Kidney (tissue), 14 donors: Measurements from ENCODE around the gene SRRM3. TPM values are rescaled to one million over a fixed set of nuclear protein-coding genes. Genes with fewer than 3 reads are reported as not detected.

Experiments
- DNase-seq, 5 donors: peaks; one replicate each; pipeline ENCODE4 v3.0.0-alpha.2; 2013 to 2020
- FAIRE-seq: peaks from 2 replicates; lab custom pipeline; 2012; peaks lifted over from hg19 to GRCh38; lab: Jason Lieb, UNC
- H3K27ac ChIP-seq, 2 donors: one replicate each; pipeline ENCODE4 v1.7.0; 2013; ENCODE audit warnings: low read depth in 2 of 2, low read length in 2 of 2, inconsistent platforms in 1 of 2
- H3K27me3 ChIP-seq: one replicate; pipeline ENCODE4 v1.7.1; 2013; ENCODE audit warnings: low read length, inconsistent platforms; ENCODE audit not compliant: control insufficient read depth, insufficient read depth
- H3K36me3 ChIP-seq, 3 donors: one replicate each; pipeline versions ENCODE4 v1.7.0 to v1.7.1; 2013; ENCODE audit warnings: low read length in 3 of 3, control low read depth in 1 of 3, inconsistent platforms in 1 of 3; ENCODE audit not compliant: insufficient read depth in 3 of 3, control insufficient read depth in 2 of 3
- H3K4me1 ChIP-seq, 3 donors: one replicate each; pipeline versions ENCODE4 v1.7.0 to v1.7.1; 2013; ENCODE audit warnings: low read length in 3 of 3, inconsistent platforms in 1 of 3, low read depth in 1 of 3; ENCODE audit not compliant: control insufficient read depth in 2 of 3, insufficient read depth in 2 of 3
- H3K4me3 ChIP-seq, 3 donors: one replicate each; pipeline versions ENCODE4 v1.7.0 to v1.8.1; 2013; ENCODE audit warnings: low read length in 3 of 3, control low read depth in 1 of 3, inconsistent platforms in 1 of 3
- H3K9ac ChIP-seq, 3 donors: one replicate each; pipeline versions ENCODE4 v1.7.0 to v1.7.1; 2013; ENCODE audit warnings: low read length in 3 of 3, control low read depth in 1 of 3, inconsistent platforms in 1 of 3
- H3K9me3 ChIP-seq, 3 donors: one replicate each; pipeline versions ENCODE4 v1.7.0 to v1.7.1; 2013; ENCODE audit warnings: low read length in 3 of 3, control low read depth in 1 of 3, inconsistent platforms in 1 of 3; ENCODE audit not compliant: control insufficient read depth in 2 of 3, insufficient read depth in 1 of 3
- CTCF ChIP-seq: IDR thresholded peaks from 3 replicates; pipeline ENCODE4 v1.5.1; 2012; ENCODE audit warnings: mild to moderate bottlenecking, moderate library complexity, borderline replicate concordance; ENCODE audit not compliant: insufficient read depth; ENCODE audit errors: extremely low read depth
- intact Hi-C: fragments of 100-400 bp; cut with DNase I; formaldehyde crosslinking; loops from one replicate; pipeline ENCODE4 v1.11.1; 2022
- polyA plus RNA-seq: library from polyadenylated mRNA; stranded (reverse); fragments of 350-450 nt; fragmentation: Illumina TruSeq; extraction: RNeasy Lipid Tissue Mini Kit (QIAGEN cat#74804); gene quantifications from one replicate; pipeline ENCODE4 v1.2.3, GENCODE V29; 2014; ENCODE audit warnings: low read depth, low replicate concordance; ENCODE audit not compliant: insufficient read depth
- total RNA-seq: library from RNA; stranded (reverse); fragmentation: NEBNext Ultra II Directional; extraction: Animal tissue kit (Norgen Biotek cat#: 25700); gene quantifications from one replicate; pipeline ENCODE4 v1.2.1, GENCODE V29; 2021
- donor health status: control.
- donor health status: control.
- donor health status: control.
- donor health status: control.
- donor health status: control.
- donor health status: DM: yes; HTN: yes; CAD: no.
- donor health status: Normal renal cell carcinoma (clear cell type).

SRRM3 gene
- total and polyA plus RNA-seq, 2 donors from 2014 or later: 0.99 to 1.0 TPM

- H3K27ac ChIP-seq: no peak overlapping the region
- FAIRE-seq (no peak), DNase-seq (peak in 2 of 5 donors; percentile 21 to 46)
- H3K36me3 ChIP-seq: no peaks in the 10 kb centered on the region
- TF ChIP-seq CTCF: no peak
- H3K9me3 ChIP-seq: no peaks in the 10 kb centered on the region
- H3K27me3 ChIP-seq: no peaks in the 10 kb centered on the region
- H3K4me3 ChIP-seq: no peak overlapping the region
- peaks cover 0 to 6% (median 0%) of the 10 kb centered on the region in 3 donors for H3K4me1 ChIP-seq
- H3K9ac ChIP-seq: no peak overlapping the region
- intact Hi-C loops: no loop called here
Measured at GRCh38 chr7:76233538-76234281, 32.0 kb downstream of the SRRM3 start.

GRCh38 chr7:76234282-76234584, 32.5 kb downstream of the SRRM3 start:
- H3K27me3 ChIP-seq: no peaks in the 10 kb centered on the region
- FAIRE-seq: no peak
- intact Hi-C loops: no loop called here

GRCh38 chr7:76234931-76235441, 33.3 kb downstream of the SRRM3 start:
- intact Hi-C loops: no loop called here
- Histone ChIP-seq H3K9me3 (no peaks in the 10 kb centered on the region), H3K27me3 (no peaks in the 10 kb centered on the region), H3K27ac (no peak overlapping the region), H3K4me1 (peaks cover 0 to 6% (median 0%) of the 10 kb centered on the region in 3 donors), H3K9ac (no peak overlapping the region), H3K4me3 (no peak overlapping the region), H3K36me3 (no peaks in the 10 kb centered on the region)
- no peak for TF ChIP-seq CTCF
- FAIRE-seq: no peak
- peak; percentile 86 to 95 (median 90) for DNase-seq

More at GRCh38 chr7:76234282-76234584, 32.5 kb downstream of the SRRM3 start:
- peaks cover 0 to 6% (median 0%) of the 10 kb centered on the region in 3 donors for H3K4me1 ChIP-seq
- no peak overlapping the region for H3K27ac ChIP-seq
- TF ChIP-seq CTCF: no peak
- no peak overlapping the region for H3K9ac ChIP-seq
- H3K9me3 ChIP-seq: no peaks in the 10 kb centered on the region
- no peaks in the 10 kb centered on the region for H3K36me3 ChIP-seq
- DNase-seq: no peak
- H3K4me3 ChIP-seq: no peak overlapping the region
